SH-SY5Y (cell line): ENCODE results near the gene CASP6.

Experiments used
- GATA2 ChIP-seq: IDR thresholded peaks from 2 replicates; pipeline ENCODE4 v1.6.1; 2011; ENCODE audit warnings: mild to moderate bottlenecking, low read depth, low read length
- GATA3 ChIP-seq: IDR thresholded peaks from 2 replicates; pipeline ENCODE4 v1.6.1; 2011; ENCODE audit warnings: low read depth, mild to moderate bottlenecking, low read length, moderate library complexity

The CASP6 gene

DNA sequence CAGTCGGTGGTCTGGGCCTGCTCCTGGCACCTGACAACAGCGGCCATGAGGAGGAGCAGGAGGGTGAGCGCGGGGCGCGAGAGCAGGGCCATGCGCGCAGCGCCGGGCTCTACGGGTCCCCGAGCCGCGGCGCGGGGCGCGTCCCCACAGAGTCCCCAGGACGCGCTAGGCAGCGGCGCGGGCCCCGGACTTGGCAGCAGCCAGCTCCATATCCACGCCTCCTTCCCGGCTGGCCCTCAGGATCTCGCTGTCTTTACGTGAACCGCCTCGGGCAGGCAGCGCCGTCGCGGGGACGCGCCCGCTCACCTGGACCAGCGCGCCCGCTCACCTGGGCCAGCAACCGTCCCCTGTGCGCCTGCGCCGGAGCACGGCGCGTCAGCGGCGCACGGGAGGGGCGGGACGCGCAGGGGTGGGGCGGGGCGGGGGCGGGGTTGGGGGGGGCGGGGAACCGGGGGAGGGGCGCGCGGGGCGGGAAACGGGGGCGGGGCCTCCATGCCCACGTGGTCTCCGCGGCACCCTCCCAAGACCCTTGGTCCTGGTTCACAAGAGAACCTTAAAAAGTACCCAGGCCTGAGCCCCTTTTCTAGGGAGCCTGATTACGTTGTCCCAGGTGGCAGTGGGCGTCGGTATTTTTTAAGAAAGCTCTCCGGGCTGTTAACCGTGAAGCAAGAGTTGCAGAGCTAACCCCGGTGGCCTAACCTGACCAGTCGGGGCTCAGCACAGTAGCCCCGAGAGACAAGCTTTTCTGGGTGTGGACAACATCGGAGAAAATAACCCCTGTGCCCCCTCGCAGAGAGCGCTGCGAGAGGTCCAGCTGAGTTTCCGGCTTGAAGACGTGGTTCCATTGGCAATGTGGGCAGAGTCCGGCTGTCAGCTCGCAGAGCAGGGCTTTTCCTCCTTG, 26.7 kb upstream of the CASP6 start, which contains the start of gene PLA2G12A:
Gene PLA2G12A (minus strand): TSS at position 353 of the 901 bp plus-strand sequence. CDS start 261 bp downstream, at position 92.
- TF ChIP-seq GATA2: no peak
- no peak for TF ChIP-seq GATA3

DNA sequence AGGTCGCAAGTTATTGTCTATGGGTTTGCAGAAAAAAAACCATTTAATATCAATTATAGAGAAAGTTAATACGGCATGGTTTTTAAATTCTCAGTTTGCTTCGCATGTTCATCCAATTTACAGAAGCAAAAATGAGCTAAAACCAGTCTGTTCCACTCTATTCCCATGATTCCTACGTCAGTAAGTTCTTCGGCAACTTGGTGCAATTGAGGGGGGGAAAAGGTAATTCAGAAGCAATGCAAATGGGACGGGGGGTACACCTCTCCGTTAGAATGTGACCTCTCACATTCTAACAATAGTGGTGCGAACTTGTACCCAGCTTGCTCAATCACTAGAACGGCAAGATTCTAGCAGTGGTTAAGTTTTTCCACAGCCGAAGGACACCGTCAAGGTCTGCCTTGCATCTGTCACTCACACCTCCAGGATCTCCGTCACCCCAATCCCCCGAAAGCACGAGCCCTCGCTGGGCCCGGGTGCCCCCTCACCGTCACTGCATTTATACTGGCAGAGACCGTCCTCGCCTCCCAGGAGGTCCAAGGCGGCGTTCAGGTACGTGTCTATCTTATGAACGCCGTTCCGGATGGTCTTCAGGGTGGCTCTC, 26.0 kb upstream of the CASP6 start:
- TF ChIP-seq GATA2 (no peak), GATA3 (no peak)

- TF ChIP-seq GATA2 (no peak), GATA3 (no peak)
Observed at GRCh38 chr4:109728385-109728784, 25.1 kb upstream of the CASP6 start.

- TF ChIP-seq GATA3 (no peak), GATA2 (no peak)
Observed at GRCh38 chr4:109723110-109723509, 19.9 kb upstream of the CASP6 start.

DNA sequence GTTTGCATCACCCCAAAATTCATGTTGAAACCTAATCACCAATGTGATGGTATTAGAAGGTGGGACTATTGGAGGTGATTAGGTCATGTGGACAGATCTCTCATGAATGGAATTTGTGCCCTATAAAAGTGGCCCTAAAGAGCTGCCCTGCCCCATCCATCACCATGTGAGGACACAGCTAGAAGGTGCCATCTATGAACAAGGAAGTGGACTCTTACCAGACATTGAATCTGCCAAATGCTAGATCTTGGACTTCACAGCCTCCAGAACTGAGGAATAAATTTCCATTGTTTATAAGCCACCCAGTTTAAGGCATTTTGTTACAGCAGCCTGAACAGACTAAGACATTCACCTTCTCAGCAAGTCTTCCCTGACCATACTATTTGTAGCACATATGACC, 19.1 kb upstream of the CASP6 start:
- no peak for TF ChIP-seq GATA2
- TF ChIP-seq GATA3: no peak

DNA sequence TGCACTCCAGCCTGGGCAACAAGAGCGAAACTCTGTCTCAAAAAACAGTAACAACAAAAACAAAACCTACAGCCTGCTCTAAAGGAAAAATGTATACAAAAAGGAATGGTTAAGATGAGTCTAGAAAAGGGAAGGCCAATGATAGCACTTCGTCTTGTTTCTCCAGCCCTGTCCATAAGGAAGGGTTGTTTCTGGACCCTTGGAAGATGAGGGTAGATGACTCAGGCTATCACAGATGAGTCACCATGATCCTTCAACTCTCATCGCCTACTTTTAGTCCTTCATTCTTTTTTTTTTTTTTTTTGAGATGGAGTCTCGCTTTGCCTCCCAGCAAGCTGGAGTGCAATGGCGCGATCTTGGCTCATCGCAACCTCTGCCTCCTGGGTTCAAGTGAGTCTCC, 17.8 kb upstream of the CASP6 start:
- TF ChIP-seq GATA3 (no peak), GATA2 (no peak)

GRCh38 chr4:109719604-109720003, 16.4 kb upstream of the CASP6 start:
- TF ChIP-seq GATA2 (no peak), GATA3 (no peak)

GRCh38 chr4:109718759-109719158, 15.5 kb upstream of the CASP6 start:
- TF ChIP-seq GATA2 (no peak), GATA3 (no peak)

DNA sequence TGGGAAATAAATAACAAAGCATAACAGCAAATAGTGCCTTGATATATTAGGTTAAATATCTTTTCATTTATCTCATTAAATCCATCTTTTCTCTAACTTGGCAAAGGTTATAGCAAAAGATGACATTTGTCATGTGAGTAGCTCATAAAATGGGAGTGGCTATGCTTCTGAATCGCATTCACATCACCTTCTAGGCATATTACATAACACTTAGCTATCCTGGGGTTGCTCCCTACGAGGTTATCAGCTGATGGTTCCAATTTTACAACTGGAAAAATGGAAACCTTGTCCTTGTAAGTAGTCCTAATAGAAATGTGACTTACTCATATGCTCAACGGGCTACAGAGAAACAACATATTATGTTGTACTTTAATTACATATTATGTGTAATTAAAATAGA, 10.3 kb upstream of the CASP6 start:
- TF ChIP-seq GATA3 (no peak), GATA2 (no peak)

DNA sequence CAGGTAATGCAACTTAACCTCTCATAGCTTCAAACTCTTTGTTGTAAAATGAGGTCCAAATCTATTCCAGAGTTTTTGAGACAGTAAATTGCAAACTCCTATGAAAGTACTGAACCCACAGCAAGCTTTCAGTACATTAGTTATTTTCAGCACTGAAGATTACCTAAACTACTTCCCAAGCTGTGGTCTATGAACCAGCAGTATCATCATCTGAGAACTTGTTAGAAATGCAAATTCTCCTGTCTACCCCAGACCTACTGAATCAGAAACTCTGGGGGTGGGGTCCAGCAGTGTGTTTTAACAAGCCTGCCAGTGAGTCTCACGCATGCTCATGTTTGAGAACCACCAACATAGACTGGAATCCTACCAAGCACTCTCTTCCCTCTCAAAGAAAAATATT, 5.7 kb upstream of the CASP6 start:
- TF ChIP-seq GATA2 (no peak), GATA3 (no peak)

DNA sequence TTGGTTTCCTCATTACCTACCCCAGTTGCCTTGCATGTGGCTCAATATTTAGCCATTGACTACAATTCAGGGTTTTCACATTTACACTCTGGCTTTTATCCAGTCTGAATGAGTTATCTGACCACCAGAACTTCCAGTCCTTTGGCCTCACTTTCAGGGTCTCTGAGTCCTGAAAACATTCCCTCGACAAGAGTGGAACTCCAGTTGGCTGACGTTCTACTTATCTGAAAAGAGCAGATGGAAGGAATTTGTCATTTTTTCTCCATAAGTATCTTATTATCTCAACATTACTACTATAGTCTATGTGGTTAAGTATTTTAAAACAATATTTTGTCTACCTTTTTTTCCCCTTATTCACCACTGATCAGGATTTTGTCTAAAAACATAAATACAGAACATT, 5.2 kb upstream of the CASP6 start:
- TF ChIP-seq GATA3 (no peak), GATA2 (no peak)

DNA sequence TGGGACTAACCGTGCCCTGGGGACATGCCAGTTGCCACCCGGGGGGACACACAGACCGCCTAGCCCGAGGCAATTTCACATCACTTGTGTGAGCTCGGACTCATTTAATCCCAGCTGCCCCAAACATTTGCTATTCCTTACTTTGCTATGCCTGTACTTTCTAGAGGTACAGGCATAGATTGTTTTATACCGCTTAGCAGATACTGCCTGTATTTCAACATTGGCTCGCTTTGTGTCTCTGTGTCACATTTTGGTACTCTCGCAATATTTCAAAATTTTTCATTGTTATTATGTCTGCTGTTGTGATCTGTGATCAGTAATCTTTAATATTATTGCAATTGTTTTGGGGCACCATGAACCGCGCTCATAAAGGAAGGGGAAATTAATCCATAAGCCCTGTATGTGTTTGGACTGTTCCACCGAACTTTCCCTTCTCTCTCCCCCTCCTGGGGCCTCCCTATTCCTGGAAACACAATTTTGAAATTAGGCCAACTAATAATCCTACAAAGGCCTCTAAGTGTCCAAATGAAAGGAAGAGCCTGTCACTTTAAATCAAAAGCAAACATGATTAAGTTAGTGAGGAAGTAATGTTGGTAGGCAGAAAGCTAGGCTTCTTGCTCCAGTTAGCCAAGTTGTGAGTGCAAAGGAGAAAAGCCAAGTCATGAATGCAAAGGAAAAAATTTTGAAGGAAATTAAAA, 568 bp upstream of the CASP6 start:
- TF ChIP-seq GATA2 (no peak), GATA3 (no peak)

DNA sequence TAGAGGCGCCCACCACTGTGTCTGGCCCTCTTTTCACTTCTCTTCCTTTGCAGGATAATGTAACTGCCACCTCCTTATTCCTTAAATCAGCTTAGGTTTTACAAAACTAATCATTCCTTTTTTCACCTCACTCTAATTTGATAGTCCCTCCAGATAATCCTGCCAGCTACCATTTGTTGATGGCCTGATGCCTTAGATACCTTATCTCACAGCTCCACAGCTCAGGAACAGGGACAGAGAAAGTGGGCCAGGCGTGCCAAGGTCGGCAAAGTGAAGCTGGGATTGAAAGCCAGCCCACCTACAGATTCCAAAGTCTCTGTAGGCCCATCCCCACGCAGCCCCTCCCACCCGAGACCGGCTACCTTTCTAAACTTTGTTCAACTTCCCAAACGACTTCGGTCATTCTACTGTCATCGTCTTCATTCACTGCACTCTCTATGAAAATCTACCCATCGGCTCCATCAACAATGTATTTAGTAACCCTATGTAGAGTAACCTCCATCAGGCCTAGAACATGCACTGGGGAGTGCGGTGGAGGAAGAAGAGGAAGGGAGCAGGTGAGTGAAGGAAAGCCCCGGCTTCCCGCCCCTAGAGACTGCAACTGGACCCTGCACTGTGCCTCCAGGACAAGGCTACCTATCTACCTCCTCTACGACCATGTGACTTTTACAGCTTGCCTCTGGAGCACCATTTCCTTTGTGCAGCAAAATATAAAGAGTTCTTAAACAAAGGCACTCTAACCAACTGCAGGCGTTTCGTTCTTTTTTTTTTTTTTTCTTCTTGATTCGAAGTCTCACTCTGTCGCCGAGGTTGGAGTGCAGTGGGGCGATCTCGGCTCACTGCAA, 1.5 kb downstream of the CASP6 start:
- no peak for TF ChIP-seq GATA2
- no peak for TF ChIP-seq GATA3

- no peak for TF ChIP-seq GATA3
- TF ChIP-seq GATA2: no peak
Observed at GRCh38 chr4:109699553-109700225, 3.6 kb downstream of the CASP6 start.
